ENCODE results near the gene PPP1R12C.

DNA sequence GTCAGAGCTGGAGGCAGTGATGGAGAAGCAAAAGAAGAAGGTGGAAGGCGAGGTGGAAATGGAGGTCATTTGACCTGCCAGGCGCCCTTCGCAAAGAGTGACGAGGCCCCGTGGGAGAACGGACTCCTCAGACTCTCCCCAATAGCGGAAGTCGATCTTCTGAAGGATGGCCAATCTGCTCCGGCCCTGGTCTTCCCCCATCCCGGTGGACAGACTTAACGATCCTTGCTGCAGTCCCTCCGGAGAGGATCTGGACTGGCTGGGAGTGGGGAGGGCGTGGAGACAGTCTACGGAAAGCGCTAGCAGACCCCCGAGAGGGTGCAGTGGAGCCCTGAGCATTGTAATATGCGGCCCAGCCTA, 29.9 kb downstream of the PPP1R12C start:
- TF ChIP-seq POLR2A (IDR thresholded peaks at IDR 0.05) = peak in 1 of 2 donors; percentile 6
- TF ChIP-seq, protein P1, sequence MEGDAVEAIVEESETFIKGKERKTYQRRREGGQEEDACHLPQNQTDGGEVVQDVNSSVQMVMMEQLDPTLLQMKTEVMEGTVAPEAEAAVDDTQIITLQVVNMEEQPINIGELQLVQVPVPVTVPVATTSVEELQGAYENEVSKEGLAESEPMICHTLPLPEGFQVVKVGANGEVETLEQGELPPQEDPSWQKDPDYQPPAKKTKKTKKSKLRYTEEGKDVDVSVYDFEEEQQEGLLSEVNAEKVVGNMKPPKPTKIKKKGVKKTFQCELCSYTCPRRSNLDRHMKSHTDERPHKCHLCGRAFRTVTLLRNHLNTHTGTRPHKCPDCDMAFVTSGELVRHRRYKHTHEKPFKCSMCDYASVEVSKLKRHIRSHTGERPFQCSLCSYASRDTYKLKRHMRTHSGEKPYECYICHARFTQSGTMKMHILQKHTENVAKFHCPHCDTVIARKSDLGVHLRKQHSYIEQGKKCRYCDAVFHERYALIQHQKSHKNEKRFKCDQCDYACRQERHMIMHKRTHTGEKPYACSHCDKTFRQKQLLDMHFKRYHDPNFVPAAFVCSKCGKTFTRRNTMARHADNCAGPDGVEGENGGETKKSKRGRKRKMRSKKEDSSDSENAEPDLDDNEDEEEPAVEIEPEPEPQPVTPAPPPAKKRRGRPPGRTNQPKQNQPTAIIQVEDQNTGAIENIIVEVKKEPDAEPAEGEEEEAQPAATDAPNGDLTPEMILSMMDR (IDR thresholded peaks at IDR 0.05) = no peak
